HTR-8/SVneo (cell line): ENCODE results near the gene RCOR3.
"Not testable (repeated sequence)": the region's sequence is repeated elsewhere in the genome, so short reads cannot be mapped to it uniquely, and the experiment has no call there.

Source experiments
- DNase-seq: peaks from one replicate; pipeline ENCODE4 v3.0.0; 2011; ENCODE audit warnings: low spot score, mixed read lengths; ENCODE audit not compliant: insufficient read length
- FAIRE-seq: peaks from 2 replicates; lab custom pipeline; 2011; peaks lifted over from hg19 to GRCh38; lab: Jason Lieb, UNC

Gene RCOR3

DNA sequence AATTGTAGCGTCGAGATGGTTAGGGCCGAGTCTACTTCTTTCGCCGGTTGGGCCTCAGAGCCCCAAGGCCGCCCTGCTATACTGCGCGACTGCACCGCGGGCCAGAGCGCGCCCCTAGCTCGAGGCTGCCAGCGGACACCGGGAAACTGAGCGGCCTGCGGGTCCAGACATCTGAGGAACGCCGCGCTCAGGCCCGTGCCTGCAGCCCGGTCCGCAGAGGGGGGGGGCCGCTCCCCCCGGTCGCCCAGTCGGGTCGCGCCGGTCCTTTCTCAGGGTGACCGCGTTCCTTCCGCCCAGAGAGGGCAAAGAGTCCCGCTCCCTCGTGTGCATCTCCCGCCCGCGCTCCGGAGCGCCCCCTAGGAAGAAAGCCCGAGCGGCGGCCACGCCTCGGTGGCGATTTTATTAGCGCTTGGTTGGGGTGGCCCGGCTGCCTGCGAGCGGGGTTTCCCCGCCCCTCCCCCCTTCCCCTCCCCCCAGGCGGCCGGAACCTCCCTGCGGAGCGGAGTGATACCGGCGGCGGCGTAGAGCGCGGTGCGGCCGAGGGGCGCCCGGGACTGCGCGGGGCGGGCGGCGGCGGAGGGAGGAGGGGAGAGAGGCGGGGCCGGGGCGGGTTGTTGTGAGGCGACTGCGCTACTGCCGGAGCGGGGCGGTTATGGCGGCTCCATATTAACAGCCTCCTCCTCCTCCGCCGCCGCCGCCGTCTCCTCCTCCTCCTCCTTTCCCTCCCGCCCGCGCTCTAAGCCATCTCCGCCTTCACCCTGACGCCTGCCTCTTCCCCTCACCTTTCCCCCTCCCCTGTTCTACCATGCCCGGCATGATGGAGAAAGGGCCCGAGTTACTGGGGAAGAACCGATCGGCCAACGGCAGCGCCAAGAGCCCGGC lies at the start of gene RCOR3:
Gene RCOR3 (plus strand): TSS at position 611 of the 882 bp plus-strand sequence. CDS start 195 bp downstream, at position 806.
- FAIRE-seq (peak; percentile 81), DNase-seq (peak; percentile 83)

DNA sequence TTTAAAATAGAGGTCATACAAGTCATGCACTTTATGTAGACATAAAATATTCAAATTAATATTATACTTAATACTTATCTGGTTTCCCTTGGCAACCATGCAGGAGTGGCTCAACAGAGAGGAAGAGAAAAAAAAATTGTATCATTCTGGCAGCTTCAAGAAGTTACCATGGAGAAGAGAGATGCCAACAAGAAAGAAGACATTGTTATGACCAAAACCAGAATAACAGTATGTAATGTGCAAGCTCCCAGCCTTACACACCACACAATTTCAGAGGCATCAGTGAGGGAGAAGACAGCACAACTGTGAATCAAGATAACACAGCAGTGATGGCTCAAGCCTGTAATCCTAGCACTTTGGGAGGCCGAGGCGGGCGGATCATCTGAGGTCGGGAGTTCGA lies 49.1 kb upstream of the RCOR3 start:
- FAIRE-seq = no peak

DNA sequence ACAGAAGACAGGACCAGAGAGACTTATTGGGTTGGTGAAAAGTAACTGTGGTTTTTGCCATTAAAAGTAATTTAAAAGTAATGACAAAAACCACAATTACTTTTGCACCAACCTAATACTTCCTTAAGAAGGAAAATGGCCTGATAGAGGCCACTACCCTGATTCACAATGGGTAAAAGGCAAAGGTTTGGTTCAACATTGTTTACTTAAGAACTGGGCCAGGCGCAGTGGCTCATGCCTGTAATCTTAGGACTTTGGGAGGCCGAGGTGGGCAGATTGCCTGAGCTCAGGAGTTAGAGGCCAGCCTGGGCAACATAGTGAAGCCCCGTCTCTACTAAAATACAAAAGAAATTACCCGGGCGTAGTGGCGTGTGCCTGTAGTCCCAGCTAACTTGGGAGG lies 48.2 kb upstream of the RCOR3 start:
- DNase-seq (no peak), FAIRE-seq (no peak)

More for the DNA sequence above, 49.1 kb upstream of the RCOR3 start:
- no peak for DNase-seq

DNA sequence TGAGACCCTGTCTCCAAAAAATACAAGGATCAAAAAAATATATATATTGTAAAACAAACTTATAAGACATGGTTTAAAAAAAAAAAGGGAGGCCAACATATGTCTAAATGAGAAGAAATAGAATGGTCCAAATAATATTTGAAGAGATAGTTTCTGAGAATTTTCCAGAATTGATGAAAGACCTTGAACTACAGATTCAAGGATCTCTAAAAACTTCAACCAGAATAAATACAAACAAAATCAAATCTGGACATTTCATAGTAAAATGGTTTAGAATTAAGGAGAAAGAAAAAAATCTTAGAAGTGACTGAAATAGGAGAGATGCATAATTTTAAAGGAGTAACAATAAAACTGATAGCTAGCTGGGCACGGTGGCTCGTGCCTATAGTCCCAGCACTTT lies 45.5 kb upstream of the RCOR3 start:
- DNase-seq (no peak), FAIRE-seq (no peak)

DNA sequence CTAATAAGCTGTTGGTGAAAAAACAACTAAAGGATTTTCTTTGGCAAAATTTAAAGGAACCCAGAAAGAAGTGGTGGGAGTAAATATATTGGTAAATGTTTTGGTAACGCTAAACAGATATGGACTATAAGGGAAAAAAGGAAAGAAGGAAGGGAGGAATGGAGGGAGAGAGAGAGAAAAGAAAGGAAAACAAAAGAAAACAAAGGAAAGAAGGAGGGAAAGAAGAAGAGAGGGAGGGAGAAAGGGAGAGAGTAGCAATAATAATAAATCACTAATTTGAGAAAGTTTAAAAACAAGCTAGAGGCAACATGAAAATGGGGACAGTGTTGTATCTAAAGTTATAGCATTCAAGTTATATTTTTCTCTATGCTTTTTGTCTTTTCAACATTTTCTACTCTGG lies 43.6 kb upstream of the RCOR3 start:
- no peak for DNase-seq
- FAIRE-seq = no peak

DNA sequence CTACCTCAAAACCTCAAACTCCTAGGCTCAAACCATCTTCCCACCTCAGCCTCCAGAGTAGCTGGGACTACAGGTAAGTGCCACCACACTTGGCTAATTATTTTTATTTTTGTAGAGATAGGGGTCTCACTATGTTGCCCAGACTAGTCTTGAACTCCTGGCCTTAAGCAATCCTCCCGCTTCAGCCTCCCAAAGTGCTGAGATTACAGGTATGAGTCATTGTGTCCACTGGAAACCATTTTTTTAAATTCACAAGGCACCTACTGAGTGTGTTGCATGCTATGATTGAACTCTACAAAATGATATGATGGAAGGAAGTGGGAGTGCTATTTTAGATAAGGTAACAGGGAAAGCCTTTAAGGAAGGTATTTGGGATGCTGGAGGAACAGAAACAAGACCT lies 41.8 kb upstream of the RCOR3 start:
- FAIRE-seq = no peak

DNA sequence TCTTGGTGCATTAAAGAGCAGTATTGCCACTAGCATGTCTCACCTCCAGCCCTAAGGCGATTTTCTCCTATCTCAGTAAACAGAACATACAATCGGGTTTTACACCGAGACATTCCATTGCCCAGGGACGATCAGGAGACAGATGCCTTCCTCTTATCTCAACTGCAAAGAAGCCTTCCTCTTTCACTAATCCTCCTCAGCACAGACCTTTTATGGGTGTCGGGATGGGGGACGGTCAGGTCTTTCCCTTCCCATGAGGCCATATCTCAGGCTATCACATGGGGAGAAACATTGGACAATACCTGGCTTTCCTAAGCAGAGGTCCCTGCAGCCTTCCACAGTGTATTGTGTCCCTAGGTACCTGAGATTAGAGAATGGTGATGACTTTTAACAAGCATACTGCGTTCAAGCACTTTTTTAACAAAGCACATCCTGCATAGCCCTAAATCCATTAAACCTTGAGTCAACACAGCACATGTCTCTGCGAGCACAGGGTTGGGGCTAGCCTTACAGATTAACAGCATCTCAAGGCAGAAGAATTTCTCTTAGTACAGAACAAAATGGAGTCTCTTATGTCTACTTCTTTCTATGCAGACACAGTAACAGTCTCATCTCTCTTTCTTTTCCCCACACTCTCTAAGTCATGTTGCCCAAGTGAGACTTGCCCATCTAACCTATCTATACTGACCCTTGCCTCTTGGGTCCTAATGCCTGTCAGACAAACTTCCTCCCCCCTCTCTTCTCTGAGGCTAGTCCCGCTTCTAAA lies 36.5 kb upstream of the RCOR3 start:
- DNase-seq, FAIRE-seq: not testable (repeated sequence)

More for the DNA sequence above, 41.8 kb upstream of the RCOR3 start:
- DNase-seq = no peak

DNA sequence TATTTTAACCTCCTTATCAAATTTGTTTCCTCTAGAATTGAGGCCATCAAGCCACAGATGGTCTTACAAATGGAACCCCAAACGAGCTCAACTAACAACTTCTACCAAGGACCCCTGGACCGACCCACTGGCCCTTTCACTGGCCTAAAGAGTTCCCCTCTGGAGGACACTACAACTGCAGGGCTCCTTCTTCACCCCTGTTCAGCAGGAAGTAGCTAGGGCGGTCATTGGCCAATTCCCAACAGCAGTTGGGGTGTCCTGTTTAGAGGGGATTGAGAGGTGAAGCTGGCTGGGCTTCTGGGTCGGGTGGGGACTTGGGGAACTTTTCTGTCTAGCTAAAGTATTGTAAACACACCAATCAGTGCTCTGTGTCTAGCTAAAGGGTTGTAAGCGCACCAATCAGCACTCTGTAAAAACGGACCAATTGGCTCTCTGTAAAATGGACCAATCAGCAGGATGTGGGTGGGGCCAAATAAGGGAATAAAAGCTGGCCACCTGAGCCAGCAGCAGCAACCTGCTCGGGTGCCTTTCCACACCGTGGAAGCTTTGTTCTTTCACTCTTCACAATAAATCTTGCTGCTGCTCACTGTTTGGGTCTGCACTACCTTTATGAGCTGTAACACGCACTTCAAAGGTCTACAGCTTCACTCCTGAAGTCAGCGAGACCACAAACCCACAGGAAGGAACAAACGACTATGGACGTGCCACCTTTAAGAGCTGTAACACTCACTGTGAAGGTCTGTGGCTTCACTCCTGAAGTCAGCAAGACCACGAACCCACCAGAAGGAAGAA lies 30.4 kb upstream of the RCOR3 start:
- DNase-seq, FAIRE-seq: not testable (repeated sequence)

DNA sequence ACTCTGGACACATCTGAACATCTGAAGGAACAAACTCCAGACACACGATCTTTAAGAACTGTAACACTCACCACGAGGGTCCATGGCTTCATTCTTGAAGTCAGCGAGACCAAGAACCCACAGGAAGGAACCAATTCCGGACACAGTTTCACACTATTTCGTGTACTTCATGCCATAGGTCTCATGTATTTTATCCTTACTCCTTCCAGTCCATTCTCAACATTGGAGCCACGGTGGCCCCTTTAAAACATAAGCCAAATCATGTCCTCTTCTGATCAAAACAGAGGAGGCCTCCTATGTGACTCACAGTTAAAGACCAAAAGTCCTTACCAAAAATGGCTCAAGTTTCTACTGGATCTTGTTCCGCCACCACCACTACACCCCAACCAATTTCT lies 29.8 kb upstream of the RCOR3 start:
- FAIRE-seq (no peak), DNase-seq (no peak)

DNA sequence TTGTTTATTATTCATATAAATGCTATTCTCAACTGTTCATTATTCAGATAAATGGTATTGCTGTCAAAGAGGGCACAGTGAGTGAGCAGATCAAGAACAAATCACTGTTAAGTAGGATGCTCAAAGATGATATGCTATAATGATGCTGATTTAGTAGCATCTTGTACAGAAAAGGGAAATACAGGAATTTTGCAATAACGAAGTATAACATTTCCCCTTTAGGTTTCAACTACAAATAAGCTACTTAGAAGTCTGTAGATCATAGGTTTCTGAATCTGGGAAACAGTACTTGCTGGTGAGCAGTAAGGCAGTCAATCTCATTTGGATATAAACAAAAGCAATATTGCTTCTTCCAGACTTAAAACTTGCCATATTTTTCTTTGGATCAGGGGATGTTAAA lies 27.3 kb upstream of the RCOR3 start:
- FAIRE-seq = no peak
- no peak for DNase-seq

DNA sequence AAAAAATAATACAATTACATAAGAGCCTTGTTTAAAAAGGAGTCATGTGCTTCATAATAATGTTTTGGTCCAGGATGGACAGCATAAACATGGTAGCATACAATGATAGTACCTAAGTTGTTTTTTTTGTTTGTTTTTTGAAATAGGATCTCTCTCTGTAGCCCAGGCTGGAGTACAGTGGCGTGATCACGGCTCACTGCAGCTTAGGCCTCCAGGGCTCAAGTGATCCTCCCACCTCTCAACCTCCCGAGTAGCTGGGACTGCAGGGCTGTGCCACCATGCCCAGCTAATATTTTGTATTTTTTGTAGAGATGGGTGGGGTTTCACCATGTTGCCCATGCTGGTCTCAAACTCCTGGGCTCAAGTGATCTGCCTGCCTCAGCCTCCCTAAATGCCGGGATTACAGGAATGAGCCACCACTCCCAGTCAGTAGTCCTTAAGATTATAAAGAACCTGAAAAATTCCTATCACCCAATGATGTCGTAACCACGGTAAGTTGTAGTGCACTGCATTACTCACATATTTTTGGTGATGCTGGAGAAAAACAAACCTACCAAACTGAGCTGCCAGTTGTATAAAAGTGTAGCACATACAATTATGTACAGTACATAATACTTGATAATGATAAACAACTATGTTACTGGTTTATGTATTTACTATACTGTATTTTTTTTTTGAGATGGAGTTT lies 22.4 kb upstream of the RCOR3 start:
- DNase-seq = peak; percentile 41
- FAIRE-seq = peak; percentile 44

DNA sequence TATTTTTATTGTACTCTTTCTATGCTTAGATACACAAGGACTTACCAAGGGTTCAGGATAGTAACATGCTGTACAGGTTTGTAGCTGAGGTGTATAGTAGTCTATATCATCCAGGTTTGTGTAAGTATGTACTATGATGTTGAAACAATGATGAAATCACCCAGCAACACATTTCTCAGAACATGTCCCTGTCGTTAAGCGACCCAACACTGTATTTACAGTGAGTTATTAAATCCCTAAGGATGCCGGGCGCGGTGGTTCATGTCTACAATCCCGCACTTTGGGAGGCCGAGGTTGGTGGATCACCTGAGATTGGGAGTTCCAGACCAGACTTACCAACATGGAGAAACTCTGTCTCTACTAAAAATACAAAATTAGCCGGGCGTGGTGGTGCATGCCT lies 21.6 kb upstream of the RCOR3 start:
- no peak for DNase-seq
- FAIRE-seq = no peak

DNA sequence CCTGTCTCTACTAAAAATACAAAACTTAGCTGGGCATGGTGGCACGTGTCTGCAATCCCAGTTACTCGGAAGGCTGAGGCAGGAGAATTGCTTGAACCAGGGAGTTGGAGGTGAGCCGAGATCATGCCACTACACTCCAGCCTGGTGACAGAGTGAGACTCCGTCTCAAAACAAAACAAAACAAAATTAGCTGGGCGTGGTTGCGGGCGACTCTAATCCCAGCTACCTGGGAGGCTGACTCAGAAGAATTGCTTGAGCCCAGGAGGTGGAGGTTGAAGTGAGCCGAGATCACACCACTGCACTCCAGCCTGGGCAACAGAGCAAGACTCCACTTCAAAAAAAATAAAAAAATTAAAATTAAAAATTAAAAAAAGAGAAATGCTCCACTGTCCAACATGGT lies 18.6 kb upstream of the RCOR3 start:
- not testable (repeated sequence) for FAIRE-seq

DNA sequence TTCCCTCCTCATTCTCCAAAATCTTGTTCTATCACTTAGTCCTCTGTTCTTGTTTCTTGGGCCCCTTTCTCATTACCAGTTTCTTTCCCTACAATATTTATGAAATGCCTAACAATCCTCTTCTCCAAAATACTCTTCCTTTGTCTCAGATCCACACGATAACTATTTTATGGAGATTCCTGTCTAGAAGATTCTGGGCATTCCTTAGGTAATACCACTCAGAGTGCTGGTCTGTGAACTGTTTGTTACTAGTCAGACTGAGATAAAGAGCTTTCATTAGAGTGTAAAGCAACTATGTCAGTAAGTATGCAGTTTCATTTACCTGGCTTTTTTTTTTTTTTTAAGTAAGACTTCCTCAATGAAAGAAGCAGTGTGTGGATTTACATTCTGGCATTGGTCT lies 18.1 kb upstream of the RCOR3 start:
- DNase-seq (no peak), FAIRE-seq (no peak)

More for the DNA sequence above, 18.6 kb upstream of the RCOR3 start:
- not testable (repeated sequence) for DNase-seq

DNA sequence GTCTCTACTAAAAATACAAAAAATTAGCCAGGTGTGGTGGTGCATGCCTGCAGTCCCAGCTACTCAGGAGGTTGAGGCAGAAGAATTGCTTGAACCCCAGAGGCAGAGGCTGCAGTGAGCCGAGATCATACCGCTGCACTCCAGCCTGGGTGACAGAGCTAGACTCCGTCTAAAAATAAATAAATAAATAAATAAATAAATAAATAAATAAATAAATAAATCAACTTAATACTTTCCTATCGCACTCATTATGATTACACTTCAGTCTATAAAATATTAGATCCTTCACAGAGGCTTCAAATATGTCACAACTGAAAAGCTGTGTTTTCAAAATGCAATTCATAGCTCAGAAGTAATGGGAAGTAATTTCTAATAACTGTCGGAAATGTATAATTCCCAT lies 15.5 kb upstream of the RCOR3 start:
- not testable (repeated sequence) for DNase-seq, FAIRE-seq

DNA sequence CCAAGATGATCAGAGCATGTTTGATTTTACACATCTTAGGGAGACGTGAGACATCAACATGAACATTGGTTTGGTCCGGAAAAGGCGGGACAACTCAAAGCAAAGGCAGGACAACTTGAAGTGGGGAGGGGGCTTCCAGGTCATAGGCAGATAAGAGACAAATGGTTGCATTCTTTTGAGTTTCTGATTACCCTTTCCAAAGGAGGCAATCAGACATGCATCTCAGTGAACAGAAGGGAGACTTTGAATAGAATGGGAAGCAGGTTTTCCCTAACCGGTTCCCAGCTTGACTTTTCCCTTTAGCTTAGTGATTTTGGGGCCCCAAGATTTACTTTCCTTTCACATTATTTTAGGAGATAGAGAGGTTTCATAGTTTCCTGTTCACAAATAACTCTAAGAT lies 12.6 kb upstream of the RCOR3 start:
- not testable (repeated sequence) for DNase-seq, FAIRE-seq

DNA sequence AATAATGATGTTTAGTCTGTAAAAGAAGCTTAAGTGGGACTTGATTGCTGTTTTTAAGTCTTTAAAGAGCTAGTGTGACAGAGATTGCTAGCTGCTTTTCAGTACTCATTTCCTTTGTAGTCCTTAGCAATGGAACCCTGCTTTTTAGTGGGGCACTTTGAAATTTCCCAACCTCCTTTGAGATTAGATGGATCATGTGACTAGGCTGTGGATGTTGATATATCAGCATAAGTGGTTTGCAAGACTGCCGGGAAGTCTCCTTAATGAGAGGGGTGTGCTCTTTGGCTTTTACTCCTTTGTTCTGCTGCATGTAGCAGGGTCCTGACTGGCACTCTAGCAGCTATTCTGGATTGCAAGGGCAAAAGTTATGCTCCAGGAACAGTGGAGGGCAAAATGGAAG lies 11.2 kb upstream of the RCOR3 start:
- no peak for FAIRE-seq

DNA sequence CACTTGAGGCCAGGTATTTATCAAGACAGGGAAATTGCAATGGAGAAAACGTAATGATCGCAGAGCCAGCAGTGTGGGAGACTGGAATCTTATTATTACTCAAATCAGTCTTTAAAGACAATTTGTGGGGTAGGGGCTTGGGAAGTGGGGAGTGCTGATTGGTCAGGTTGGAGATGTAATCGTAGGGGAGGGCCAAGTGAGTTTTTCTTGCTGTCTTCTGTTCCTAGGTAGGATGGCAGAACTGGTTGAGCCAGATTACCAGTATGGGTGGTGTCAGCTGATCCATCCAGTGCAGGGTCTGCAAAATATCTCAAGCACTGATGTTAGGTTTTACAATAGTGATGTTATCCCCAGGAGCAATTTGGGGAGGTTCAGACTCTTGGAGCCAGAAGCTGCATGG lies 9.6 kb upstream of the RCOR3 start:
- DNase-seq = not testable (repeated sequence)
- peak; percentile 46 for FAIRE-seq

More for the DNA sequence above, 11.2 kb upstream of the RCOR3 start:
- DNase-seq = no peak

DNA sequence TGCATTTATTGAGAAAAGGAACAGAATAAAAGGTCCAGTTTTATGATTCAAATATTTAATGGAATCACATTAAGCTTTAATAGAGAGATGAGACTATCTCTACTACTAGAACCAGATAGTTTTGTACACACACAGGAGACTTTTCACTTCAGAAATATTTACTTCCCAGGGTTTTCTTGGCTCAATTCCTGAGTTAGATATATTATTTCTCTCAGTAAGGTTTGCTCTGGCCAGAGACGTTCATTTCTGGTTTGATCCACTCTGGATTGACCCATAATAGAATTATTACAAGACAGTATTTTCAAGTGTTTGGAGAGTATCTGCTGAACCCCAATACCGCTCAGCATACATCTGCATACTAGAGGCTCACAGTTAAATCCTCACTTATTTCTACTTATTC lies 1.3 kb upstream of the RCOR3 start:
- DNase-seq (no peak), FAIRE-seq (no peak)

DNA sequence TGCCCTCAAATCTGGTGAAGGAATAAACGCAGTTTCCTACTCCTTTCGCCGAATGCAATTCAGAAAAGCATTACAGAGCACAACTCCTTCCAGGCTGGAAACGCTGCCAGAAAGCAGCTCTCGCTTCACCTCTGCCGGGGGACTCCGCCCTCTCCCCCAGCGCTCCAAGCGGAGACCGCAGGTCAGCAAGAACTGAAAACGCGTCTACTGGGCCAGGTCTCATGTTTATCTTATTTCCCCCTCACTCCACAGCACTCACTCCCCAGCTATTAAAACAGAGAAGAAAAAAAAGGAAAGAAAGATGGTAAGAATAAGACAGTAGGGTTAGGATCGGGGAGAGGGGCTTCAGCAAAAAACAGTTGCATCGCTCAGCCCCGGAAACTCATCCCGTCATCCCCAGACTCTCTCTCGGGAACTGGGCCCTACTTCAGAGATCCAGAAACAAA lies 833 bp upstream of the RCOR3 start:
- DNase-seq (peak; percentile 76), FAIRE-seq (no peak)
